ENCODE data around the gene ADRA2B. TPM values are rescaled to one million over a fixed set of nuclear protein-coding genes. Genes with fewer than 3 reads are reported as not detected.

ADRA2B gene
- 1 to 10 TPM in 4 of 7 donors, under 1 TPM in 3; 0.48 to 1.6 (median 1.0) TPM for total RNA-seq
- 1 to 10 TPM in 1 of 2 donors, under 1 TPM in 1; 0.90 to 1.8 TPM for polyA plus RNA-seq
- long read RNA-seq, donor 1, partial matches to known transcripts, result 0 of 5 reads
- long read RNA-seq, donor 1, other reads (novel, unspliced or antisense), result 3 of 5 reads
- long read RNA-seq, donor 2, result 0 reads
- long read RNA-seq, donor 3, partial matches to known transcripts, result 0 of 3 reads
- long read RNA-seq, donor 3, other reads (novel, unspliced or antisense), result 0 of 3 reads

- Histone ChIP-seq H3K27me3 (no peaks in the 10 kb centered on the region), H3K4me1 (ENCODE audit: insufficient read depth) (peaks cover 1% of the 10 kb centered on the region), H3K4me3 (peak within 1 kb of the TSS; percentile 32), H3K27ac (no peak within 1 kb of the TSS), H3K9me3 (no peaks in the 10 kb centered on the region), H3K36me3 (no peaks in the 10 kb centered on the region)
- TF ChIP-seq CTCF (IDR thresholded peaks at IDR 0.05) (no peak), EP300 (IDR thresholded peaks at IDR 0.05) (no peak), POLR2A (IDR thresholded peaks at IDR 0.05) (no peak)
- WGBS, 3 donors, result 1 to 2% (median 1%) methylated on average over 34 to 64 of the region's 64 CpGs
- DNase-seq, result peak in 3 of 5 donors; percentile 29 to 54 (median 52)
- intact Hi-C loops (cut with DNase I), result loop anchor here in 2 of 4 donors (10.0 kb wide), 2 partner anchors 92 to 122 kb away; partner anchors contain the start of gene ANKRD36C (in 1 of the 2)
These were observed at the start of gene ADRA2B for GRCh38 chr2:96116424-96116878. ADRA2B (minus strand) TSS chr2:96116571; CDS start chr2:96116149, 422 bp downstream.

- WGBS, 3 donors, result 81 to 88% (median 86%) methylated on average over 16 to 18 of the region's 18 CpGs
- Histone ChIP-seq H3K4me3 (no peak overlapping the region), H3K9me3 (no peaks in the 10 kb centered on the region), H3K4me1 (ENCODE audit: insufficient read depth) (no peaks in the 10 kb centered on the region), H3K27me3 (no peaks in the 10 kb centered on the region), H3K36me3 (no peaks in the 10 kb centered on the region), H3K27ac (no peak overlapping the region)
- no peak for TF ChIP-seq EP300 (IDR thresholded peaks at IDR 0.05)
- intact Hi-C loops (cut with DNase I), result no loop called here
- DNase-seq, result no peak
These were observed 48.3 kb upstream of the ADRA2B start for GRCh38 chr2:96164459-96165184.

- H3K36me3 ChIP-seq, result no peaks in the 10 kb centered on the region
- no peaks in the 10 kb centered on the region for H3K9me3 ChIP-seq
- no peak overlapping the region for H3K27ac ChIP-seq
- H3K4me1 ChIP-seq (ENCODE audit: insufficient read depth), result no peaks in the 10 kb centered on the region
- WGBS, 3 donors, result 40 to 49% (median 43%) methylated on average over 13 of the region's 13 CpGs
- intact Hi-C loops (cut with DNase I), result no loop called here
- TF ChIP-seq CTCF (IDR thresholded peaks at IDR 0.05), result no peak
- no peak for TF ChIP-seq POLR2A (IDR thresholded peaks at IDR 0.05)
- TF ChIP-seq EP300 (IDR thresholded peaks at IDR 0.05), result no peak
- no peak overlapping the region for H3K4me3 ChIP-seq
- no peak for DNase-seq
- H3K27me3 ChIP-seq, result no peaks in the 10 kb centered on the region
These were observed 47.5 kb upstream of the ADRA2B start for GRCh38 chr2:96163768-96164429.

GRCh38 chr2:96163415-96163767 is 47.0 kb upstream of the ADRA2B start:
- 72 to 87% (median 74%) methylated on average over 5 of the region's 5 CpGs for WGBS, 3 donors
- Histone ChIP-seq H3K27ac (no peak overlapping the region), H3K9me3 (no peaks in the 10 kb centered on the region), H3K4me1 (ENCODE audit: insufficient read depth) (no peaks in the 10 kb centered on the region), H3K27me3 (no peaks in the 10 kb centered on the region), H3K36me3 (no peaks in the 10 kb centered on the region), H3K4me3 (no peak overlapping the region)
- intact Hi-C loops (cut with DNase I), result no loop called here
- DNase-seq, result no peak
- no peak for TF ChIP-seq EP300 (IDR thresholded peaks at IDR 0.05)
- no peak for TF ChIP-seq CTCF (IDR thresholded peaks at IDR 0.05)
- TF ChIP-seq POLR2A (IDR thresholded peaks at IDR 0.05), result no peak
